Thoracic aorta (tissue), 2 donors: ENCODE data around the gene PRM2. TPM values are rescaled to one million over a fixed set of nuclear protein-coding genes. Genes with fewer than 3 reads are reported as not detected.

Experiments
- total RNA-seq, 2 donors: library from RNA; depleted of rRNA; stranded (reverse); fragments of >200 nt; gene quantifications; one replicate each; pipeline versions ENCODE4 v1.1.0 to v1.2.3, GENCODE V29; 2016

Gene PRM2
- total RNA-seq, 2 donors from 2014 or later = not detected

Other genes with a start within 250 kb of the PRM2 start
- gene SOCS1, start 20.3 kb downstream of the PRM2 start, total RNA-seq = 10 to 100 TPM; 16.9 to 22.6 TPM
- gene TNP2, start 7.2 kb downstream of the PRM2 start, total RNA-seq = not detected
- gene PRM3, start 2.9 kb downstream of the PRM2 start, total RNA-seq = not detected
- not detected for gene PRM1, start 4.8 kb upstream of the PRM2 start, total RNA-seq
- gene RMI2, start 69.0 kb upstream of the PRM2 start, total RNA-seq = under 1 TPM in 1 of 2 donors, not detected in 1; 0.49 TPM